ENCODE data around the gene LONRF2.
"Not testable (repeated sequence)": the region's sequence is repeated elsewhere in the genome, so short reads cannot be mapped to it uniquely, and the experiment has no call there.

Gene LONRF2

GRCh38 chr2:100250645-100251044 is 71.7 kb downstream of the LONRF2 start:
- no peak overlapping the region for H3K4me3 ChIP-seq (ENCODE audit: low read depth, low read length)
- no peak overlapping the region for H3K27ac ChIP-seq
- in situ Hi-C loops (cut with HindIII; ENCODE audit: low pct_ligation_motif_present, low sequenced_read_pairs), result loop anchor here (25.0 kb wide), 1 partner anchor 137 kb away; no protein-coding TSS in a partner anchor
- no peak for DNase-seq
- H3K36me3 ChIP-seq (replicated peaks), result no peaks in the 10 kb centered on the region
- no peak for TF ChIP-seq CTCF (IDR thresholded peaks at IDR 0.05; ENCODE audit: low read depth, low read length, missing control alignments)
- no peaks in the 10 kb centered on the region for H3K27me3 ChIP-seq (replicated peaks)

GRCh38 chr2:100248971-100249370 is 73.3 kb downstream of the LONRF2 start:
- no peak for TF ChIP-seq CTCF (IDR thresholded peaks at IDR 0.05; ENCODE audit: low read depth, low read length, missing control alignments)
- in situ Hi-C loops (cut with HindIII; ENCODE audit: low pct_ligation_motif_present, low sequenced_read_pairs), result no loop called here

GRCh38 chr2:100248556-100248955 is 73.7 kb downstream of the LONRF2 start:
- H3K27ac ChIP-seq; H3K27me3 ChIP-seq (replicated peaks); H3K4me3 ChIP-seq (ENCODE audit: low read depth, low read length); H3K36me3 ChIP-seq (replicated peaks); DNase-seq; in situ Hi-C loops (cut with HindIII; ENCODE audit: low pct_ligation_motif_present, low sequenced_read_pairs): not testable (repeated sequence)

More at GRCh38 chr2:100248971-100249370, 73.3 kb downstream of the LONRF2 start:
- Histone ChIP-seq H3K36me3 (replicated peaks) (no peaks in the 10 kb centered on the region), H3K27me3 (replicated peaks) (no peaks in the 10 kb centered on the region), H3K4me3 (ENCODE audit: low read depth, low read length) (no peak overlapping the region), H3K27ac (no peak overlapping the region)
- DNase-seq, result no peak

- in situ Hi-C loops (cut with HindIII; ENCODE audit: low pct_ligation_motif_present, low sequenced_read_pairs), result no loop called here
- no peak for TF ChIP-seq CTCF (IDR thresholded peaks at IDR 0.05; ENCODE audit: low read depth, low read length, missing control alignments)
- Histone ChIP-seq H3K36me3 (replicated peaks) (no peaks in the 10 kb centered on the region), H3K4me3 (ENCODE audit: low read depth, low read length) (no peak overlapping the region), H3K27ac (no peak overlapping the region), H3K27me3 (replicated peaks) (no peaks in the 10 kb centered on the region)
- no peak for DNase-seq
Observed at GRCh38 chr2:100248044-100248330, 74.3 kb downstream of the LONRF2 start.

- TF ChIP-seq CTCF (IDR thresholded peaks at IDR 0.05; ENCODE audit: low read depth, low read length, missing control alignments), result no peak
Observed at GRCh38 chr2:100247256-100248043, 74.9 kb downstream of the LONRF2 start.

GRCh38 chr2:100246163-100247145 is 75.8 kb downstream of the LONRF2 start:
- no peak overlapping the region for H3K27ac ChIP-seq
- TF ChIP-seq CTCF (IDR thresholded peaks at IDR 0.05; ENCODE audit: low read depth, low read length, missing control alignments), result peak; percentile 62
- in situ Hi-C loops (cut with HindIII; ENCODE audit: low pct_ligation_motif_present, low sequenced_read_pairs), result no loop called here
- DNase-seq, result no peak
- no peaks in the 10 kb centered on the region for H3K36me3 ChIP-seq (replicated peaks)
- H3K27me3 ChIP-seq (replicated peaks), result no peaks in the 10 kb centered on the region
- no peak overlapping the region for H3K4me3 ChIP-seq (ENCODE audit: low read depth, low read length)

More at GRCh38 chr2:100247256-100248043, 74.9 kb downstream of the LONRF2 start:
- no peak for DNase-seq
- no peaks in the 10 kb centered on the region for H3K36me3 ChIP-seq (replicated peaks)
- no peaks in the 10 kb centered on the region for H3K27me3 ChIP-seq (replicated peaks)
- no peak overlapping the region for H3K27ac ChIP-seq
- no peak overlapping the region for H3K4me3 ChIP-seq (ENCODE audit: low read depth, low read length)
- in situ Hi-C loops (cut with HindIII; ENCODE audit: low pct_ligation_motif_present, low sequenced_read_pairs), result no loop called here
